B cell (primary cell): ENCODE measurements around the gene ATP9A. TPM values are rescaled to one million over a fixed set of nuclear protein-coding genes. Genes with fewer than 3 reads are reported as not detected.

Experiments used
- ATAC-seq: fragments of 200-7000 bp; cut with Tn5 transposase; one replicate; pipeline ENCODE4 v1.10.0; 2021; ENCODE audit warnings: low read depth, mild to moderate bottlenecking, moderate number of reproducible peaks, moderate library complexity
- CTCF ChIA-PET: fragments of 350-600 bp; sonication (Branson Sonifier 250); formaldehyde crosslinking; loops from one replicate; lab custom pipeline; 2021; ENCODE audit warnings: antibody characterized with exemption, inconsistent platforms; lab: Charles Lee
- POLR2A ChIA-PET: fragments of 350-600 bp; sonication (Branson Sonifier 250); formaldehyde crosslinking; loops from one replicate; lab custom pipeline; 2021; ENCODE audit warnings: antibody characterized with exemption; lab: Charles Lee
- DNase-seq: peaks from one replicate; pipeline ENCODE4 v3.0.0; 2013
- H2AFZ ChIP-seq: 2 replicates; pipeline ENCODE4 v1.6.1; 2012; ENCODE audit warnings: mild to moderate bottlenecking, low read depth, low read length; ENCODE audit not compliant: insufficient read depth, poor library complexity, severe bottlenecking
- H3K27ac ChIP-seq, 2 donors: 1 replicate in 1 of 2; 2 replicates in 1 of 2; pipeline ENCODE4 v1.5.1; 2012 to 2013; ENCODE audit warnings: low read length in 2 of 2, mild to moderate bottlenecking in 2 of 2, moderate library complexity in 1 of 2
- H3K27me3 ChIP-seq, 4 experiments: fragments of 200-600 bp in 1 of 4; sonication (generic) in 1 of 4; replicated peaks in 1 of 4; 1 replicate in 2 of 4; 2 replicates in 2 of 4; pipeline versions ENCODE4 v1.6.1 to v1.7.0; 2013 to 2016; ENCODE audit warnings: low read length in 3 of 4, mild to moderate bottlenecking in 2 of 4, mixed read lengths in 1 of 4, moderate library complexity in 1 of 4; ENCODE audit not compliant: insufficient read depth in 4 of 4, control insufficient read depth in 3 of 4; ENCODE audit errors: control extremely low read depth in 1 of 4
- H3K36me3 ChIP-seq, 2 experiments: replicated peaks in 1 of 2; 1 replicate in 1 of 2; 2 replicates in 1 of 2; pipeline versions ENCODE4 v1.6.1 to v1.7.1; 2013; ENCODE audit warnings: low read length in 1 of 2; ENCODE audit not compliant: insufficient read depth in 2 of 2, control insufficient read depth in 1 of 2; ENCODE audit errors: control extremely low read depth in 1 of 2, extremely low read depth in 1 of 2
- H3K4me1 ChIP-seq, 2 donors: fragments of 200-600 bp in 1 of 2; sonication (generic) in 1 of 2; 1 replicate in 1 of 2; 2 replicates in 1 of 2; pipeline versions ENCODE4 v1.5.1 to v1.6.1; 2013 to 2017; ENCODE audit warnings: low read length in 2 of 2; ENCODE audit not compliant: control insufficient read depth in 2 of 2, insufficient read depth in 2 of 2
- H3K4me2 ChIP-seq: replicated peaks from 2 replicates; pipeline ENCODE3; 2012; ENCODE audit warnings: mild to moderate bottlenecking, low read depth, low read length; ENCODE audit not compliant: poor library complexity, severe bottlenecking
- H3K4me3 ChIP-seq, 5 experiments: fragments of 200-600 bp in 1 of 5; sonication (generic) in 1 of 5; 1 replicate in 3 of 5; 2 replicates in 2 of 5; pipeline versions ENCODE4 v1.5.1 to v1.7.0; 2011 to 2016; ENCODE audit warnings: low read length in 4 of 5, mild to moderate bottlenecking in 4 of 5, low read depth in 2 of 5, control low read depth in 1 of 5, moderate library complexity in 1 of 5; ENCODE audit not compliant: insufficient read depth in 1 of 5; ENCODE audit errors: control extremely low read depth in 1 of 5, extremely low read depth in 1 of 5
- H3K79me2 ChIP-seq: fragments of 200-600 bp; sonication (generic); one replicate; pipeline ENCODE4 v1.6.0; 2016; ENCODE audit warnings: low read length; ENCODE audit not compliant: control insufficient read depth, insufficient read depth
- H3K9ac ChIP-seq: fragments of 200-600 bp; sonication (generic); 2 replicates; pipeline ENCODE4 v1.6.1; 2017; ENCODE audit warnings: mild to moderate bottlenecking, low read length, moderate library complexity
- H3K9me3 ChIP-seq, 3 donors: one replicate each; pipeline versions ENCODE4 v1.6.1 to v1.7.1; 2013; ENCODE audit warnings: low read length in 2 of 3; ENCODE audit not compliant: control insufficient read depth in 2 of 3, insufficient read depth in 1 of 3; ENCODE audit errors: control extremely low read depth in 1 of 3
- H4K20me1 ChIP-seq: 2 replicates; pipeline ENCODE4 v1.6.0; 2012; ENCODE audit warnings: mild to moderate bottlenecking, low read length; ENCODE audit not compliant: insufficient read depth, control insufficient read depth, poor library complexity, severe bottlenecking
- H3K27ac Mint-ChIP-seq: one replicate; pipeline ENCODE4 v1.8.0; 2021; ENCODE audit warnings: mixed read lengths
- H3K27me3 Mint-ChIP-seq: one replicate; pipeline ENCODE4 v1.8.0; 2021; ENCODE audit warnings: mixed read lengths
- H3K4me1 Mint-ChIP-seq: one replicate; pipeline ENCODE4 v1.8.0; 2021; ENCODE audit warnings: mixed read lengths
- H3K4me3 Mint-ChIP-seq: one replicate; pipeline ENCODE4 v1.8.0; 2021; ENCODE audit warnings: mixed read lengths
- H3K9me3 Mint-ChIP-seq: one replicate; pipeline ENCODE4 v1.8.0; 2022; ENCODE audit warnings: mixed read lengths; ENCODE audit not compliant: insufficient read depth
- CTCF ChIP-seq: fragments of 200-600 bp; IDR thresholded peaks from one replicate; pipeline ENCODE4 v1.8.0; 2022; ENCODE audit warnings: antibody characterized with exemption, mild to moderate bottlenecking
- EZH2 ChIP-seq: IDR thresholded peaks from 2 replicates; pipeline ENCODE4 v1.6.1; 2012; ENCODE audit warnings: borderline replicate concordance, low read depth, mild to moderate bottlenecking, moderate library complexity, low read length; ENCODE audit not compliant: insufficient read depth, poor library complexity, severe bottlenecking
- WGBS: methylation state at CpG from one replicate; pipeline ENCODE4 v1.1.5; 2013; ENCODE audit warnings: missing lambda C conversion rate; ENCODE audit not compliant: insufficient coverage; 5-methylcytosine and 5-hydroxymethylcytosine counted together
- intact Hi-C: fragments of 100-400 bp; cut with micrococcal nuclease; formaldehyde crosslinking; loops from one replicate; pipeline ENCODE4 v1.10.0; 2022
- polyA plus RNA-seq: library from polyadenylated mRNA; depleted of rRNA; stranded (reverse); fragments of >200 nt; gene quantifications from 2 replicates; pipeline ENCODE4 v1.2.3, GENCODE V29; 2012
- total RNA-seq, 2 donors: library from RNA; stranded (reverse); fragments of 120-200 nt in 1 of 2; gene quantifications; 1 replicate in 1 of 2; 2 replicates in 1 of 2; pipeline versions ENCODE4 v1.2.3 to v1.2.4, GENCODE V29; 2013 to 2022

Gene ATP9A
- total and polyA plus RNA-seq, 2 donors (not counting 1 experiment from before 2014, with no cell fraction given) = 0.13 to 0.22 TPM

DNA sequence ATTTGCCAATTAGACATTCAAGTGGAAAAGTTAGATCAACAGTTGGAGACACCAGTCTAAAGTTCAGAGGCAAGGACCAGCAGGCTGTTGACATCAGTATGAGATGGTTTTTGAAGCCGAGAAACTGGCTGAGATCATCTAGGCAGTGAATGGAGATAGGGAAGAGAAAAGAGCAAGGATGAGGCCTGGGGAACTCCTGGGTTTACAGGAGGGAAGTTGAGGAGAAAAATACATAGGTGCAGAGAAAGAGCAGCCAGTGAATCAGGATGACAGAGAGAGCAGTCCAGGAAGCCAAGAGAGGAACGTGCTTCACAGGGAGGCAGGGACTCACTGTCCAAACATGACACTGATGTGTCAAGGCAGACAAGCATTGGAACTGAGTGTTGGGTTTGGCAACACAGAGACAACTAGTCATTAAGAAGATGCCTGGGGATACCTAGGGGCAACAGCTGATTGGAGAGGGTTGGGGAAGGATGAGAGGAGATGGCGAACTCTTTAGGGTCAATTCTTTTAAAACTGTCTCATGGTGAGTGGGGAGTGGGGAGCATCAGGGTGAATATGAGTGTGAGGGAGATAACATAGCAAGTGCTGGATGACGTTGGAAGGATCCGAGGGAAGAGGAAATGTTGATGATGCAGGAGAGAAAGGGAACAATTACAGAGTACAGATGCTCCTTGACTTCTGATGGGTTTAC lies 47.3 kb upstream of the ATP9A start:
- Histone ChIP-seq H2AFZ (no peak overlapping the region), H3K9me3 (no peaks in the 10 kb centered on the region), H3K27me3 (no peaks in the 10 kb centered on the region), H3K9ac (no peak overlapping the region), H3K36me3 (no peaks in the 10 kb centered on the region), H3K79me2 (no peaks in the 10 kb centered on the region), H4K20me1 (no peaks in the 10 kb centered on the region), H3K4me3 (no peak overlapping the region), H3K4me1 (no peaks in the 10 kb centered on the region), H3K27ac (no peak overlapping the region), H3K4me2 (no peak overlapping the region)
- CTCF ChIA-PET = interaction anchor here (0.7 kb wide), 1 partner anchor 26 kb away, joined by 3 read pairs; no protein-coding TSS in a partner anchor
- WGBS = 85% methylated on average over 5 of the region's 5 CpGs
- no peak overlapping the region for H3K27ac Mint-ChIP-seq
- TF ChIP-seq EZH2 = no peak
- no peak for TF ChIP-seq CTCF
- no peak for DNase-seq
- no peak for ATAC-seq
- H3K9me3 Mint-ChIP-seq = no peaks in the 10 kb centered on the region
- no peaks in the 10 kb centered on the region for H3K4me1 Mint-ChIP-seq
- intact Hi-C loops = no loop called here
- H3K27me3 Mint-ChIP-seq = peaks cover 12% of the 10 kb centered on the region
- no peak overlapping the region for H3K4me3 Mint-ChIP-seq
- POLR2A ChIA-PET = no interaction called here

- DNase-seq (no peak), ATAC-seq (no peak)
- H3K27ac Mint-ChIP-seq = no peak overlapping the region
- no peaks in the 10 kb centered on the region for H3K4me1 Mint-ChIP-seq
- Histone ChIP-seq H3K27ac (no peak overlapping the region), H3K36me3 (no peaks in the 10 kb centered on the region), H3K4me3 (no peak overlapping the region), H3K27me3 (no peaks in the 10 kb centered on the region), H3K9me3 (no peaks in the 10 kb centered on the region), H3K79me2 (no peaks in the 10 kb centered on the region), H3K9ac (no peak overlapping the region), H3K4me1 (no peaks in the 10 kb centered on the region), H2AFZ (no peak overlapping the region), H3K4me2 (no peak overlapping the region), H4K20me1 (no peaks in the 10 kb centered on the region)
- 87% methylated on average over 4 of the region's 4 CpGs for WGBS
- POLR2A ChIA-PET = no interaction called here
- TF ChIP-seq EZH2 (no peak), CTCF (no peak)
- CTCF ChIA-PET = no interaction called here
- H3K9me3 Mint-ChIP-seq = no peaks in the 10 kb centered on the region
- H3K27me3 Mint-ChIP-seq = no peaks in the 10 kb centered on the region
- intact Hi-C loops = no loop called here
- no peak overlapping the region for H3K4me3 Mint-ChIP-seq
Measured at GRCh38 chr20:51812861-51813260, 44.7 kb upstream of the ATP9A start.
